ENCODE results near the gene FNDC3B.

FNDC3B gene

GRCh38 chr3:172148702-172149565, 109.6 kb downstream of the FNDC3B start:
- Histone ChIP-seq H3K4ac (ENCODE audit: low read length) (no peak overlapping the region), H3K23ac (ENCODE audit: low read depth, low read length, poor library complexity) (no peak overlapping the region), H2BK5ac (ENCODE audit: low read length) (no peak overlapping the region), H2AFZ (ENCODE audit: low read length) (no peak overlapping the region), H4K91ac (ENCODE audit: low read depth, low read length, poor library complexity) (no peak overlapping the region), H3K18ac (ENCODE audit: low read length) (no peak overlapping the region), H3K4me1 (ENCODE audit: control insufficient read depth in 2 of 2, insufficient read depth in 1 of 2, low read depth in 1 of 2, low read length in 2 of 2) (peaks cover 14 to 22% of the 10 kb centered on the region in 2 donors), H2BK12ac (ENCODE audit: low read length) (no peak overlapping the region), H3K14ac (ENCODE audit: low read length) (no peak overlapping the region), H3K4me3 (ENCODE audit: low read length in 2 of 2) (no peak overlapping the region), H2AK5ac (ENCODE audit: low read depth, low read length) (no peak overlapping the region), H4K8ac (ENCODE audit: low read depth, low read length) (no peak overlapping the region), H3K79me1 (ENCODE audit: low read depth, low read length) (peaks cover 2% of the 10 kb centered on the region), H3K27ac (replicated peaks; ENCODE audit: low read length) (peak overlapping the region; percentile 63), H3K27me3 (ENCODE audit: control insufficient read depth in 3 of 3, insufficient read depth in 3 of 3, low read depth in 1 of 3, low read length in 3 of 3) (no peaks in the 10 kb centered on the region), H3K36me3 (replicated peaks in 1 of 2; ENCODE audit: control insufficient read depth in 2 of 2, insufficient read depth in 2 of 2, low read length in 2 of 2) (peaks cover 0 to 11% of the 10 kb centered on the region in 2 donors), H3K9me3 (replicated peaks in 1 of 2; ENCODE audit: control insufficient read depth in 2 of 2, insufficient read depth in 1 of 2, low read depth in 1 of 2, low read length in 2 of 2) (peaks cover 0 to 5% of the 10 kb centered on the region in 2 donors), H2BK15ac (ENCODE audit: low read length) (no peak overlapping the region), H2BK120ac (ENCODE audit: low read depth, low read length) (no peak overlapping the region), H3K9ac (ENCODE audit: low read depth, low read length, poor library complexity) (no peak overlapping the region), H3K4me2 (ENCODE audit: insufficient read depth, low read length, poor library complexity, severe bottlenecking) (no peak overlapping the region)
- WGBS, 2 donors (ENCODE audit: extremely low coverage in 2 of 2, insufficient read length in 2 of 2, insufficient replicate concordance in 1 of 2): no CpG with 5 or more reads among the region's 3 CpGs
- no peak for DNase-seq (ENCODE audit: low spot score)

- Histone ChIP-seq H3K9me3 (replicated peaks in 1 of 2; ENCODE audit: control insufficient read depth in 2 of 2, insufficient read depth in 1 of 2, low read depth in 1 of 2, low read length in 2 of 2) (no peaks in the 10 kb centered on the region), H3K4ac (ENCODE audit: low read length) (no peak overlapping the region), H3K18ac (ENCODE audit: low read length) (no peak overlapping the region), H3K27me3 (ENCODE audit: control insufficient read depth in 3 of 3, insufficient read depth in 3 of 3, low read depth in 1 of 3, low read length in 3 of 3) (no peaks in the 10 kb centered on the region), H2BK5ac (ENCODE audit: low read length) (no peak overlapping the region), H2AFZ (ENCODE audit: low read length) (no peak overlapping the region), H2BK15ac (ENCODE audit: low read length) (no peak overlapping the region), H2AK5ac (ENCODE audit: low read depth, low read length) (no peak overlapping the region), H3K23ac (ENCODE audit: low read depth, low read length, poor library complexity) (no peak overlapping the region), H3K36me3 (replicated peaks in 1 of 2; ENCODE audit: control insufficient read depth in 2 of 2, insufficient read depth in 2 of 2, low read length in 2 of 2) (peaks cover 0 to 2% of the 10 kb centered on the region in 2 donors), H3K4me1 (ENCODE audit: control insufficient read depth in 2 of 2, insufficient read depth in 1 of 2, low read depth in 1 of 2, low read length in 2 of 2) (peaks cover 14 to 29% of the 10 kb centered on the region in 2 donors), H2BK12ac (ENCODE audit: low read length) (no peak overlapping the region), H3K14ac (ENCODE audit: low read length) (no peak overlapping the region), H2BK120ac (ENCODE audit: low read depth, low read length) (no peak overlapping the region), H3K9ac (ENCODE audit: low read depth, low read length, poor library complexity) (no peak overlapping the region), H3K79me1 (ENCODE audit: low read depth, low read length) (peaks cover 2% of the 10 kb centered on the region), H3K4me2 (ENCODE audit: insufficient read depth, low read length, poor library complexity, severe bottlenecking) (no peak overlapping the region), H4K8ac (ENCODE audit: low read depth, low read length) (no peak overlapping the region), H4K91ac (ENCODE audit: low read depth, low read length, poor library complexity) (no peak overlapping the region), H3K27ac (replicated peaks; ENCODE audit: low read length) (no peak overlapping the region), H3K4me3 (ENCODE audit: low read length in 2 of 2) (no peak overlapping the region)
- DNase-seq (ENCODE audit: low spot score): no peak
- WGBS, 2 donors (ENCODE audit: extremely low coverage in 2 of 2, insufficient read length in 2 of 2, insufficient replicate concordance in 1 of 2): no CpG with 5 or more reads among the region's 3 CpGs
Observed at GRCh38 chr3:172150268-172150667, 110.9 kb downstream of the FNDC3B start.

GRCh38 chr3:172150913-172151650, 111.7 kb downstream of the FNDC3B start:
- H4K8ac ChIP-seq (ENCODE audit: low read depth, low read length): no peak overlapping the region
- H3K4ac ChIP-seq (ENCODE audit: low read length): no peak overlapping the region
- H2BK12ac ChIP-seq (ENCODE audit: low read length): no peak overlapping the region
- H2AK5ac ChIP-seq (ENCODE audit: low read depth, low read length): no peak overlapping the region
- no peak overlapping the region for H2BK5ac ChIP-seq (ENCODE audit: low read length)
- peaks cover 18 to 37% of the 10 kb centered on the region in 2 donors for H3K4me1 ChIP-seq (ENCODE audit: control insufficient read depth in 2 of 2, insufficient read depth in 1 of 2, low read depth in 1 of 2, low read length in 2 of 2)
- H3K27ac ChIP-seq (replicated peaks; ENCODE audit: low read length): no peak overlapping the region
- no peak overlapping the region for H2AFZ ChIP-seq (ENCODE audit: low read length)
- H3K4me3 ChIP-seq (ENCODE audit: low read length in 2 of 2): no peak overlapping the region
- DNase-seq (ENCODE audit: low spot score): no peak
- no peak overlapping the region for H4K91ac ChIP-seq (ENCODE audit: low read depth, low read length, poor library complexity)
- peaks cover 2% of the 10 kb centered on the region for H3K79me1 ChIP-seq (ENCODE audit: low read depth, low read length)
- no peaks in the 10 kb centered on the region for H3K36me3 ChIP-seq (replicated peaks in 1 of 2; ENCODE audit: control insufficient read depth in 2 of 2, insufficient read depth in 2 of 2, low read length in 2 of 2)
- H3K9me3 ChIP-seq (replicated peaks in 1 of 2; ENCODE audit: control insufficient read depth in 2 of 2, insufficient read depth in 1 of 2, low read depth in 1 of 2, low read length in 2 of 2): no peaks in the 10 kb centered on the region
- H3K18ac ChIP-seq (ENCODE audit: low read length): no peak overlapping the region
- no CpG with 5 or more reads among the region's 5 CpGs for WGBS, 2 donors (ENCODE audit: extremely low coverage in 2 of 2, insufficient read length in 2 of 2, insufficient replicate concordance in 1 of 2)
- no peak overlapping the region for H2BK15ac ChIP-seq (ENCODE audit: low read length)
- H3K14ac ChIP-seq (ENCODE audit: low read length): no peak overlapping the region
- H3K4me2 ChIP-seq (ENCODE audit: insufficient read depth, low read length, poor library complexity, severe bottlenecking): no peak overlapping the region
- no peak overlapping the region for H3K9ac ChIP-seq (ENCODE audit: low read depth, low read length, poor library complexity)
- no peak overlapping the region for H2BK120ac ChIP-seq (ENCODE audit: low read depth, low read length)
- no peak overlapping the region for H3K23ac ChIP-seq (ENCODE audit: low read depth, low read length, poor library complexity)
- H3K27me3 ChIP-seq (ENCODE audit: control insufficient read depth in 3 of 3, insufficient read depth in 3 of 3, low read depth in 1 of 3, low read length in 3 of 3): no peaks in the 10 kb centered on the region
